ENCODE measurements around the gene SLC12A6.

The SLC12A6 gene

DNA sequence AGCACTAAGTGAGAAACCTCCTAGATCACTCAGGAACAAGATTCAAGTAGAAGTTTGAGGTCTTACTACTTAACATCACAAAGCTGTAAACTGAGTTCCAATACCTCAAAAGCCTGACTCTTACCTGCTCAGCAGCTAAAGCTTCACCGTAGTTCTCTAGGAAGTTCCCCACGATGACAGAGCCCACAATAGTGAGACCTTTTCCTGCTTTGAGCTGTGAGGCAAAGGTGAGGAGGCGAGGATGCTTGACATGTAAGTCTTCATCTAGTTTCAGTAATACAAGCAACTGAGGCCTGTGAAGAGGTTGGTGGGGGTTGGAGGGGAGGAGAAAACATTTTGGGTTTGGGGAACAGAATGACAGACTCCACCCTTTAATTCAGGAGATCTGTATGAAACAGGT lies 97.0 kb downstream of the SLC12A6 start:
- TF ChIP-seq CTCF (IDR thresholded peaks at IDR 0.05) = no peak

DNA sequence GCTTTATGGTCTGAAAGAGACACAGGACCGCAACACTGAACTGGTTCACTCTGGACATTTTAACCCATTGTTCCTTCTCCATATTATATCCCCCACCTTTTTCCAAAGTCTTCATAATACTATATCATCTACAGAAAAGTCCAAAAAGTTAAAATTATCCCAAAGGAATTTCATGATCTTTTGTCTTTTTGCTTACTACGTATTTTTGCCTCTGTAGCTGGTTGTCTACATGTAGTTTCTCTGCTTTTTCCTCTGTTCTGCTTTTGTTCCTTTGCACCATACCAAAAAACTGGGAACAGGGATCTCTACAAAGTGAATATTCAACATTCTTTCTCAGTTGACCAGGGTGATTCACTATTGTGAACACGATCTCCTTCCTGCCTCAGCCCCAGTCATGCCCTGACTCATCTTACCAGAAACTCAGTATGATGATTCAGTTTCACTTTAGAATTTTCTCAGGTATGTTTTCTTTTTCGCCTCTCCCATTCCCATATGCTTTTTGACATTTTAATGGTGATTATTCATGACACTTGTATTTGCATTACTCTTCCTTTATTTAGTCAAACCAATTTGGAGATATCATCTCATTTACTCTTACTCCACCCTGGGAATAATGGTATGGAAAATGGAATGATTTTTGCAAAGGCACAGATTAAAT lies 98.3 kb downstream of the SLC12A6 start:
- TF ChIP-seq CTCF (IDR thresholded peaks at IDR 0.05) = no peak

DNA sequence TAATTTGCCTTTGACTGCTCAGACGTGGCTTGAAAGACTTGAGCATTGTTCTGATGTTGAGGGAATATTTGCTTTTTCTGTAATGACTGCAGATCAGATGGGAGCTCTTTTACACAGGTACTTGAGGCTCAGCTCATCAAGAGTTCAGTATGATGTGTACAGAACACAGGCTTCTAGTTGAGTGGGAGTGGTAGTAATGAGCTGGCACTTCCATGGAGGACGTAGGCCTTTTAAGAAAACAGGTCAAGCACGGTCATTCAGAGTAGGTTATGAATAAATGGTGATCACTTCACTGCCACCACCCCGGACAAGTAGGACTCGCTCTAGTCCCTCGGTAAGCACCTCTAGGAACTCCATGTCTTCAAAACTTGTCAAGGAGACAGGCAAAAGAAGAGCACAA lies 104.0 kb downstream of the SLC12A6 start:
- no peak for TF ChIP-seq CTCF (IDR thresholded peaks at IDR 0.05)

DNA sequence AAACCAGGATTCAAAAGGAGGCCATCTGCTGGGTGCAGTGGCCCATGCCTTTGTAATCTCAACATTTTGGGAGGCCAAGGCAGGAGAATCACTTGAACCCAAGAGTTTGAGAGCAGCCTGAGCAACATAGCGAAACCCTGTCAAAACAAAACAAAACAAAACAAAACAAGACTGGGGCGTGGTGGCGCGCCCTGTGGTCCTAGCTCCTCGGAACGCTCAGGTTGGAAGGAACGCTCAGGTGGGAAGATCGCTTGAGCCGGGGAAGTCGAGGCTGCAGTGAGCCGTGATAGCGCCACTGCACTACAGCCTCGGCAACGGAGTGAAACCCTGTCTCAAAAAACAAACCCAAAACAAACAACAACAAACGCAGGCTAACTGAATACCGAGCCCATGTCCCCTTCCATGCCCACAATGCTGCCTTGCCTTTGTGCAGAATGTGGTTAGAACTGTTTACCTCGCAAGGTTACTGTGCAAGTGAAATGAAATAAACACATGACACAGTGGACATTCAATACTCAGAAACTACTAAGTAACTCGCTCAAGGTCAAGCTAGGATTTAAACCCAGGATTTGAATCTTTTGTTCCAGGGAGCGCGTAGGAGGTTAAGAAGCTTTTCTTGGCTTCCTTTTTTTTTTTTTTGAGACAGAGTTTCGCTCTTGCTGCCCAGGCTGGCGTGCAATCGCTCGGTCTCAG lies 113.5 kb downstream of the SLC12A6 start:
- TF ChIP-seq CTCF (IDR thresholded peaks at IDR 0.05) = no peak

DNA sequence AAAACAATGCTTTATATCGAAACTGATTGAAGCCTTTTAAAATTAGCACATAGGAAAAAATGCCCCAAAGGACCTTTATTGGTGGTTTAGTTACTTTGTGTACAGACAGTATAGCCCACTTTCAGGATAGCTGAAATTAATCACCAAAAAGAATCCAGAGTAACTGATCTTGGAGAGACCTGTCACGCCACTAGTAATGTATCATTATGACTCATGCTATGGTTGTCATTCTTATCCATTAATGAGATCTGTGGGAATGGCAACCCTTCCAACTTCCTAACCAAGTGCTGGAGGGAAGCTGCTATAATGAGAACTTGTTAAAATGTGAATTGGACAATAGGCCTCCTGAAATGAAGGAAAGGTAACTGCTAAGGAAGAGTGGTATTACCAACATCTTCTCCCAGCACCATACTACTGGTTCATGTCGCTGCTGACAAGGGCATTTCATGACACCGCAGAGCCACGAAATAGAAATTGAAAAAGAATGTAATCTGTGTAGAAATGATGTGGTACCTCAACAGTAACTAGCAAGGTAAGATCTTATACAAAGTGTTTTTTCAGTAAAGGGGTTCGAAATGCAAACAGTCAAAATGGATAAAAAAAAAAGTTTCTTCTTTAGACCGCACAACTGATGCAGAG lies 119.9 kb downstream of the SLC12A6 start:
- TF ChIP-seq CTCF (IDR thresholded peaks at IDR 0.05) = no peak

- no peak for TF ChIP-seq CTCF (IDR thresholded peaks at IDR 0.05)
Observed at GRCh38 chr15:34216527-34217270, 120.9 kb downstream of the SLC12A6 start.

DNA sequence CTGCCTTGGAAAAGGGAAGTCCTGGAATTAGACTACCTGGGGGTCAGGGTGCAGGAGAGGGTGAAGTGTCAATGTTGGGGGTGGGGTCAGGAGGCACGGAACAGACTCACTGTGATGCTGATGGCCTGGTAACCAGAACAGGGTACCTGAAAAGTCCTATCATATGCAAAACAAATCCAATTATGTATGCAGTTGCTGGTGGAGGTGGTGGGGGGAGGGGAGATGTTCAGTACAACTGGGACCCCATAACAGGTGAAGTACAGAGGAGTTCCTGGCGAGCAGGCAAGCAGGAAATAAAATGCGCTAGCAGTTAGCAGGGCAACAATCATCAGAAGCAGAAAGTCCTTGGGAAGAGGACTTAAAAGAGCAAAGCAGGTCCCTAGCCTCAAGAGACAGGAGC lies 123.4 kb downstream of the SLC12A6 start:
- no peak for TF ChIP-seq CTCF (IDR thresholded peaks at IDR 0.05)
